ENCODE measurements around the gene MAP2K5. TPM values are rescaled to one million over a fixed set of nuclear protein-coding genes. Genes with fewer than 3 reads are reported as not detected.
"Not testable (repeated sequence)": the region's sequence is repeated elsewhere in the genome, so short reads cannot be mapped to it uniquely, and the experiment has no call there.

MAP2K5 gene
- total RNA-seq, 4 donors from 2014 or later = 3.6 to 27.1 (median 18.6) TPM

GRCh38 chr15:67613708-67614107 lies 71.2 kb downstream of the MAP2K5 start:
- no peaks in the 10 kb centered on the region for H3K27me3 ChIP-seq
- H3K4me1 ChIP-seq = no peaks in the 10 kb centered on the region
- TF ChIP-seq CTCF (IDR thresholded peaks at IDR 0.05) = no peak
- TF ChIP-seq POLR2A (IDR thresholded peaks at IDR 0.05) = no peak
- no peak for DNase-seq
- H3K4me3 ChIP-seq = no peak overlapping the region
- H3K27ac ChIP-seq = no peak overlapping the region
- H3K9me3 ChIP-seq = no peaks in the 10 kb centered on the region
- no peaks in the 10 kb centered on the region for H3K36me3 ChIP-seq
- intact Hi-C loops (cut with DNase I; ENCODE audit: low total_unique reads) = no loop called here

- H3K4me1 ChIP-seq; H3K4me3 ChIP-seq; intact Hi-C loops (cut with DNase I; ENCODE audit: low total_unique reads); H3K27ac ChIP-seq; H3K9me3 ChIP-seq; H3K27me3 ChIP-seq; H3K36me3 ChIP-seq; DNase-seq: not testable (repeated sequence)
Observed at GRCh38 chr15:67615131-67615534, 72.6 kb downstream of the MAP2K5 start.

GRCh38 chr15:67618297-67618696 lies 75.8 kb downstream of the MAP2K5 start:
- TF ChIP-seq POLR2A (IDR thresholded peaks at IDR 0.05) = no peak
- no peak for TF ChIP-seq CTCF (IDR thresholded peaks at IDR 0.05)
- no peak overlapping the region for H3K27ac ChIP-seq
- no peaks in the 10 kb centered on the region for H3K36me3 ChIP-seq
- DNase-seq = no peak
- no peaks in the 10 kb centered on the region for H3K9me3 ChIP-seq
- no peak overlapping the region for H3K4me3 ChIP-seq
- intact Hi-C loops (cut with DNase I; ENCODE audit: low total_unique reads) = no loop called here
- no peaks in the 10 kb centered on the region for H3K27me3 ChIP-seq
- no peaks in the 10 kb centered on the region for H3K4me1 ChIP-seq

GRCh38 chr15:67622110-67622509 lies 79.6 kb downstream of the MAP2K5 start:
- H3K4me3 ChIP-seq = no peak overlapping the region
- TF ChIP-seq CTCF (IDR thresholded peaks at IDR 0.05) = no peak
- TF ChIP-seq POLR2A (IDR thresholded peaks at IDR 0.05) = no peak
- no peaks in the 10 kb centered on the region for H3K36me3 ChIP-seq
- no peak overlapping the region for H3K27ac ChIP-seq
- intact Hi-C loops (cut with DNase I; ENCODE audit: low total_unique reads) = no loop called here
- no peaks in the 10 kb centered on the region for H3K27me3 ChIP-seq
- DNase-seq = no peak
- no peaks in the 10 kb centered on the region for H3K4me1 ChIP-seq
- no peaks in the 10 kb centered on the region for H3K9me3 ChIP-seq

GRCh38 chr15:67632261-67632660 lies 89.8 kb downstream of the MAP2K5 start:
- no peak for TF ChIP-seq CTCF (IDR thresholded peaks at IDR 0.05)
- no peak for TF ChIP-seq POLR2A (IDR thresholded peaks at IDR 0.05)

GRCh38 chr15:67635950-67636349 lies 93.4 kb downstream of the MAP2K5 start:
- not testable (repeated sequence) for H3K4me3 ChIP-seq

More at GRCh38 chr15:67632261-67632660, 89.8 kb downstream of the MAP2K5 start:
- intact Hi-C loops (cut with DNase I; ENCODE audit: low total_unique reads) = no loop called here
- H3K27me3 ChIP-seq = no peaks in the 10 kb centered on the region
- no peaks in the 10 kb centered on the region for H3K4me1 ChIP-seq
- no peaks in the 10 kb centered on the region for H3K36me3 ChIP-seq
- no peak for DNase-seq
- no peak overlapping the region for H3K27ac ChIP-seq
- no peak overlapping the region for H3K4me3 ChIP-seq
- H3K9me3 ChIP-seq = no peaks in the 10 kb centered on the region

More at GRCh38 chr15:67635950-67636349, 93.4 kb downstream of the MAP2K5 start:
- H3K27ac ChIP-seq; H3K4me1 ChIP-seq; H3K36me3 ChIP-seq; intact Hi-C loops (cut with DNase I; ENCODE audit: low total_unique reads); H3K9me3 ChIP-seq; H3K27me3 ChIP-seq; DNase-seq: not testable (repeated sequence)

All from uterus (tissue), 4 donors.